Thoracic aorta (tissue), 2 donors: ENCODE data around the gene ZNF165. TPM values are rescaled to one million over a fixed set of nuclear protein-coding genes. Genes with fewer than 3 reads are reported as not detected.

Experiments
- total RNA-seq, 2 donors: library from RNA; depleted of rRNA; stranded (reverse); fragments of >200 nt; gene quantifications; one replicate each; pipeline versions ENCODE4 v1.1.0 to v1.2.3, GENCODE V29; 2016

Gene ZNF165
- total RNA-seq, 2 donors from 2014 or later = 0.56 TPM; not detected in 1

Other genes starting within 250 kb of the ZNF165 start
- gene OR2B2, start 168.2 kb upstream of the ZNF165 start, total RNA-seq = not detected
- not detected for gene OR2B6, start 123.3 kb upstream of the ZNF165 start, total RNA-seq
- gene ZSCAN16, start 44.0 kb downstream of the ZNF165 start, total RNA-seq = 1 to 10 TPM in 1 of 2 donors, under 1 TPM in 1; 0.81 to 2.5 TPM
- 10 to 100 TPM; 19.2 to 36.2 TPM for gene ZKSCAN8, start 61.3 kb downstream of the ZNF165 start, total RNA-seq
- gene ZSCAN9, start 144.7 kb downstream of the ZNF165 start, total RNA-seq = 10 to 100 TPM; 11.6 to 29.0 TPM
- gene ZKSCAN4, start 171.7 kb downstream of the ZNF165 start, total RNA-seq = 1 to 10 TPM; 2.3 to 2.4 TPM
- 1 to 10 TPM in 1 of 2 donors, under 1 TPM in 1; 0.49 to 1.1 TPM for gene NKAPL, start 178.7 kb downstream of the ZNF165 start, total RNA-seq
- gene ZSCAN26, start 186.6 kb downstream of the ZNF165 start, total RNA-seq = 10 to 100 TPM; 25.7 to 45.0 TPM
- 1 to 10 TPM; 7.3 to 8.3 TPM for gene PGBD1, start 201.0 kb downstream of the ZNF165 start, total RNA-seq